ENCODE measurements around the gene PTPRH. TPM values are rescaled to one million over a fixed set of nuclear protein-coding genes. Genes with fewer than 3 reads are reported as not detected.
A peak's percentile ranks its signal among the peaks of the same experiment; 100 is the strongest.

The PTPRH gene
- total and polyA plus RNA-seq, 9 of the 15 experiments (the other 6 are each of a cell fraction or from before 2014, with no cell fraction given): 0.87 to 34.3 (median 22.7) TPM

DNA sequence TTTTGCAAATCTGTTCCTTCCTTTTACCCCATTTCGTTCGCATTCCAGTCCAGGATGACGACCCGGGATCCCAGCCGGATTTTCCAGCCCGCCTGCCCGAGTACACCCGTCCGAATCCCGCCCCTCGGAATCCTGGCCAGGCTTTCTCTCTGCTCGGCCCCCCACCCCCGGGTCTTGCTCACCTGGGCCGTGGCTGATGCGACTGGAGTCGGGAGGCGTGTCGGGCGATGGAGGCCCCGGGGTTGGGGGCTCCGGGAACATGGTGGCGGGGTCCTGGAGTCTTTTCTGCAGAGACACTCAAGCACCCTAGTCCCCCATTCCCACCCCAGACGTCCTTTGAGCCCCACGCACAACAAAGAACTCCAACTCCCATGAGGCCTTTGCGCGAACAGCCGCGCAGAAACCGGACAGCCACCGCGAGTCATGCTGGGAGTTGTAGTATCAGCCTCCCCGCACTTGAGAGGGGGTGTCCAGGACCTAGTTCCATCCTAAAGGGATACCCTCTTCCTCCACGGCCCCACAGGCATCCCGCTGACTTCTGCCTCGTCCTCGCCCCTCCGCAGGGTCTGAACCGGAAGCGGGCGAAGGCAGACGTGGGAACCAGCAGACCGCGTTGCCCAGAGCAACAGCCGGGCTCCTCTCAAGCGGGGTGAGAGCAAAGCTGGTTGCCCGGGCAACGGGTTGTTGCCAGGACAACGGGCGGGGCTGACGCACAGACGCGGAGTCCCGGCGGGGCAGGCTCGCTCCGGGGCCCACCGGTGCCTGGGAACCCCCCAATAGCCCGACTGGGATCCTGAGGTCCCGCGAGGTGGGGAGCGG lies 30.3 kb downstream of the PTPRH start (continued):
- TF ChIP-seq HMGN3 (IDR thresholded peaks at IDR 0.05; ENCODE audit: borderline replicate concordance, extremely low read depth, insufficient read length, low read depth, low read length) (no peak), DIDO1 (tag; IDR thresholded peaks at IDR 0.05; ENCODE audit: low read depth) (no peak), GABPB1 (CRISPR knock-in tag; IDR thresholded peaks at IDR 0.05) (peak; percentile 83; the same call in 1 of the 2 replicates), CEBPG (CRISPR knock-in tag; IDR thresholded peaks at IDR 0.05) (no peak), CEBPG (tag; conservative IDR thresholded peaks at IDR 0.05 in 1 of 2, IDR thresholded peaks at IDR 0.05 in 1 of 2) (no peak), RNF2 (IDR thresholded peaks at IDR 0.05) (peak; percentile 72; the same call in 1 of the 2 replicates), FOS (IDR thresholded peaks at IDR 0.05; ENCODE audit: extremely low read depth, insufficient read length) (no peak), ZNF77 (CRISPR knock-in tag; IDR thresholded peaks at IDR 0.05) (no peak), SIRT6 (IDR thresholded peaks at IDR 0.05; ENCODE audit: low read depth, low read length) (no peak), OTX1 (CRISPR knock-in tag; IDR thresholded peaks at IDR 0.05) (no peak), POLR3G (IDR thresholded peaks at IDR 0.05; ENCODE audit: extremely low read depth, insufficient read length, insufficient replicate concordance) (no peak), SMARCB1 (IDR thresholded peaks at IDR 0.05; ENCODE audit: insufficient read length, low read depth) (no peak), NR2F6 (CRISPR knock-in tag; IDR thresholded peaks at IDR 0.05) (no peak)
- TF ChIP-seq, protein P1, sequence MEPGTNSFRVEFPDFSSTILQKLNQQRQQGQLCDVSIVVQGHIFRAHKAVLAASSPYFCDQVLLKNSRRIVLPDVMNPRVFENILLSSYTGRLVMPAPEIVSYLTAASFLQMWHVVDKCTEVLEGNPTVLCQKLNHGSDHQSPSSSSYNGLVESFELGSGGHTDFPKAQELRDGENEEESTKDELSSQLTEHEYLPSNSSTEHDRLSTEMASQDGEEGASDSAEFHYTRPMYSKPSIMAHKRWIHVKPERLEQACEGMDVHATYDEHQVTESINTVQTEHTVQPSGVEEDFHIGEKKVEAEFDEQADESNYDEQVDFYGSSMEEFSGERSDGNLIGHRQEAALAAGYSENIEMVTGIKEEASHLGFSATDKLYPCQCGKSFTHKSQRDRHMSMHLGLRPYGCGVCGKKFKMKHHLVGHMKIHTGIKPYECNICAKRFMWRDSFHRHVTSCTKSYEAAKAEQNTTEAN (CRISPR knock-in tag; IDR thresholded peaks at IDR 0.05): no peak
- TF ChIP-seq, protein P2, sequence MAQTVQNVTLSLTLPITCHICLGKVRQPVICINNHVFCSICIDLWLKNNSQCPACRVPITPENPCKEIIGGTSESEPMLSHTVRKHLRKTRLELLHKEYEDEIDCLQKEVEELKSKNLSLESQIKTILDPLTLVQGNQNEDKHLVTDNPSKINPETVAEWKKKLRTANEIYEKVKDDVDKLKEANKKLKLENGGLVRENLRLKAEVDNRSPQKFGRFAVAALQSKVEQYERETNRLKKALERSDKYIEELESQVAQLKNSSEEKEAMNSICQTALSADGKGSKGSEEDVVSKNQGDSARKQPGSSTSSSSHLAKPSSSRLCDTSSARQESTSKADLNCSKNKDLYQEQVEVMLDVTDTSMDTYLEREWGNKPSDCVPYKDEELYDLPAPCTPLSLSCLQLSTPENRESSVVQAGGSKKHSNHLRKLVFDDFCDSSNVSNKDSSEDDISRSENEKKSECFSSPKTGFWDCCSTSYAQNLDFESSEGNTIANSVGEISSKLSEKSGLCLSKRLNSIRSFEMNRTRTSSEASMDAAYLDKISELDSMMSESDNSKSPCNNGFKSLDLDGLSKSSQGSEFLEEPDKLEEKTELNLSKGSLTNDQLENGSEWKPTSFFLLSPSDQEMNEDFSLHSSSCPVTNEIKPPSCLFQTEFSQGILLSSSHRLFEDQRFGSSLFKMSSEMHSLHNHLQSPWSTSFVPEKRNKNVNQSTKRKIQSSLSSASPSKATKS (CRISPR knock-in tag; IDR thresholded peaks at IDR 0.05): no peak
- TF ChIP-seq, protein P3, sequence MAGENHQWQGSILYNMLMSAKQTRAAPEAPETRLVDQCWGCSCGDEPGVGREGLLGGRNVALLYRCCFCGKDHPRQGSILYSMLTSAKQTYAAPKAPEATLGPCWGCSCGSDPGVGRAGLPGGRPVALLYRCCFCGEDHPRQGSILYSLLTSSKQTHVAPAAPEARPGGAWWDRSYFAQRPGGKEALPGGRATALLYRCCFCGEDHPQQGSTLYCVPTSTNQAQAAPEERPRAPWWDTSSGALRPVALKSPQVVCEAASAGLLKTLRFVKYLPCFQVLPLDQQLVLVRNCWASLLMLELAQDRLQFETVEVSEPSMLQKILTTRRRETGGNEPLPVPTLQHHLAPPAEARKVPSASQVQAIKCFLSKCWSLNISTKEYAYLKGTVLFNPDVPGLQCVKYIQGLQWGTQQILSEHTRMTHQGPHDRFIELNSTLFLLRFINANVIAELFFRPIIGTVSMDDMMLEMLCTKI (IDR thresholded peaks at IDR 0.05; ENCODE audit: partially characterized antibody): no peak
- TF ChIP-seq, protein P4, sequence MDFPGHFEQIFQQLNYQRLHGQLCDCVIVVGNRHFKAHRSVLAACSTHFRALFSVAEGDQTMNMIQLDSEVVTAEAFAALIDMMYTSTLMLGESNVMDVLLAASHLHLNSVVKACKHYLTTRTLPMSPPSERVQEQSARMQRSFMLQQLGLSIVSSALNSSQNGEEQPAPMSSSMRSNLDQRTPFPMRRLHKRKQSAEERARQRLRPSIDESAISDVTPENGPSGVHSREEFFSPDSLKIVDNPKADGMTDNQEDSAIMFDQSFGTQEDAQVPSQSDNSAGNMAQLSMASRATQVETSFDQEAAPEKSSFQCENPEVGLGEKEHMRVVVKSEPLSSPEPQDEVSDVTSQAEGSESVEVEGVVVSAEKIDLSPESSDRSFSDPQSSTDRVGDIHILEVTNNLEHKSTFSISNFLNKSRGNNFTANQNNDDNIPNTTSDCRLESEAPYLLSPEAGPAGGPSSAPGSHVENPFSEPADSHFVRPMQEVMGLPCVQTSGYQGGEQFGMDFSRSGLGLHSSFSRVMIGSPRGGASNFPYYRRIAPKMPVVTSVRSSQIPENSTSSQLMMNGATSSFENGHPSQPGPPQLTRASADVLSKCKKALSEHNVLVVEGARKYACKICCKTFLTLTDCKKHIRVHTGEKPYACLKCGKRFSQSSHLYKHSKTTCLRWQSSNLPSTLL (IDR thresholded peaks at IDR 0.05): no peak
- TF ChIP-seq, protein P5, sequence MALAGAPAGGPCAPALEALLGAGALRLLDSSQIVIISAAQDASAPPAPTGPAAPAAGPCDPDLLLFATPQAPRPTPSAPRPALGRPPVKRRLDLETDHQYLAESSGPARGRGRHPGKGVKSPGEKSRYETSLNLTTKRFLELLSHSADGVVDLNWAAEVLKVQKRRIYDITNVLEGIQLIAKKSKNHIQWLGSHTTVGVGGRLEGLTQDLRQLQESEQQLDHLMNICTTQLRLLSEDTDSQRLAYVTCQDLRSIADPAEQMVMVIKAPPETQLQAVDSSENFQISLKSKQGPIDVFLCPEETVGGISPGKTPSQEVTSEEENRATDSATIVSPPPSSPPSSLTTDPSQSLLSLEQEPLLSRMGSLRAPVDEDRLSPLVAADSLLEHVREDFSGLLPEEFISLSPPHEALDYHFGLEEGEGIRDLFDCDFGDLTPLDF (CRISPR knock-in tag; IDR thresholded peaks at IDR 0.05): no peak

Measured in K562 (cell line).